Measurements from ENCODE around the gene CCDC142.
"Not testable (repeated sequence)": the region's sequence is repeated elsewhere in the genome, so short reads cannot be mapped to it uniquely, and the experiment has no call there.

CCDC142 gene

GRCh38 chr2:74444498-74445318, 38.1 kb downstream of the CCDC142 start:
- TF ChIP-seq CTCF (IDR thresholded peaks at IDR 0.05; ENCODE audit: control extremely low read depth, extremely low read depth, low read depth, missing control alignments): no peak
- POLR2A ChIA-PET: no interaction called here
- CTCF ChIA-PET: interaction anchor here (0.9 to 1.4 kb wide), 2 partner anchors 8 to 38 kb away, joined by 3 read pairs; partner anchors contain the start of genes CCDC142 and TTC31
- DNase-seq (ENCODE audit: extremely low spot score): no peak

DNA sequence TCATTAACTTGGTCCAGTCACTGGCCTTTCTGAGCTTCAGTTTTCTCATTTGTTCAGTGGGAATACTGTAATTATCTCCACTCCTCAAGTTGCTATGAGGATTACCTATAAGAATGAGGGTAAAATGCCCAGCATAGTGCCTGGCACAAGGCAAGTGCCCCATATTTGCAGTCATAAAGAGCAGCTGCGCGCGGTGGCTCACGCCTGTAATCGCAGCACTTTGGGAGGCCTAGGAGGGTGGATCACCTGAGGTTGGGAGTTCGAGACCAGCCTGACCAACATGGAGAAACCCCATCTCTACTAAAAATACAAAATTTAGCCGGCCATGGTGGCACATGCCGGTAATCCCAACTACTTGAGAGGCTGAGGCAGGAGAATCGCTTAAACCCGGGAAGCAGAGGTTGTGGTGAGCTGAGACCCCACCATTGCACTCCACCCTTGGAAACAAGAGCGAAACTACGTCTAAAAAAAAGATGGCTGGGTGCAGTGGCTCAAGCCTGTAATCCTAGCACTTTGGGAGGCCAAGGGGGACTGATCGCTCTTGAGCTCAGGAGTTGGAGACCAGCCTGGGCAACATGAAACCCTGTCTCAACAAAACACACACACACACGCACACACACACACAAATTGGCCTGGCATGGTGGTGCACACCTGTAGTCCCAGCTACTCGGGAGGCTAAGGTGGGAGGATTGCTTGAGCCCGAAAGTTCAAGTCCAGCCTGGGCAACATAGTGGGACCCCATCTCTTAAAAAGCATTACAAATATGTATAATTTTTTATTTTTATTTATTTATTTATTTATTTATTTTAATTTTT, 40.1 kb downstream of the CCDC142 start:
- ChIA-PET POLR2A (interaction anchor here (1.1 kb wide), 1 partner anchor 15 kb away, joined by 3 read pairs; the partner anchor contains the start of gene WBP1), CTCF (interaction anchor here (1.2 to 1.8 kb wide), 2 partner anchors 10 to 12 kb away, joined by 5 to 7 read pairs; partner anchors contain the start of gene INO80B)
- DNase-seq (ENCODE audit: extremely low spot score): not testable (repeated sequence)

GRCh38 chr2:74441690-74442482, 40.9 kb downstream of the CCDC142 start, which contains the start of gene RTKN:
RTKN (minus strand) TSS chr2:74441937; CDS start chr2:74441816, 121 bp downstream.
- ChIA-PET POLR2A (interaction anchor here (1.1 kb wide), 1 partner anchor 16 kb away, joined by 3 read pairs; the partner anchor contains the start of gene WBP1), CTCF (interaction anchor here (1.4 to 2.5 kb wide), 3 partner anchors 13 to 295 kb away, joined by 3 to 16 read pairs (median 7); partner anchors contain the start of gene INO80B)
- DNase-seq (ENCODE audit: extremely low spot score): peak; percentile 66
- TF ChIP-seq CTCF (IDR thresholded peaks at IDR 0.05; ENCODE audit: control extremely low read depth, extremely low read depth, low read depth, missing control alignments): no peak

DNA sequence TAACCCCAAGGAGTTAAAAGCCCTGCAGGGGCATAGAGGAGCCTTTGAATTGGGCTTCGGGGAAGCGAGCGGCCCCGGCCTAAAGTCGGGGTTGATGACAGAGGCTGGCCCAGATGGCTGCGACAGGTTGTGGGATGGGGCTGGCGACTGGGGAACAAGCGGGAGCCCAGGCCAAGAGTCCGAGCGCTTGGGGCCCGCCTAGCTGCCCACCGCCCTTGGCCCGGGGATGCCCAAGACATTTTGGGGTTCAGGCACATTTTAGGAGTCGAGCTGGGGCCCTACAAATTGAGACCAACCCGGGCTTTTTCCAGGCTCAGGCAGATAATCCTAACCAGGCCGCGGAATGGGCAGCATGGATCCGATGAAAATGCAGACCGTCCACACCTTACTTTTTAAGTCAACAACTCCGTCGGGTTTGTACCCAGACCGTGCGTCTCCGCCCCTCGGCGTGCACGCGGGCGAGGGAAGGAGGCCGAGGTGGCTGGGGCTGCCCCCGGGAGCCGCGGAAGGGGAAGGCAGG, 41.6 kb downstream of the CCDC142 start:
- ChIA-PET POLR2A (interaction anchor here (1.0 to 1.4 kb wide), 3 partner anchors 9 to 17 kb away, joined by 3 to 7 read pairs (median 6); partner anchors contain the start of genes INO80B and WBP1), CTCF (interaction anchor here (1.4 to 2.5 kb wide), 4 partner anchors 12 to 294 kb away, joined by 3 to 16 read pairs (median 6); partner anchors contain the start of gene INO80B)
- DNase-seq (ENCODE audit: extremely low spot score): no peak
- TF ChIP-seq CTCF (IDR thresholded peaks at IDR 0.05; ENCODE audit: control extremely low read depth, extremely low read depth, low read depth, missing control alignments): no peak

GRCh38 chr2:74440378-74441169, 42.2 kb downstream of the CCDC142 start:
- peak; percentile 97 for DNase-seq (ENCODE audit: extremely low spot score)
- ChIA-PET POLR2A (interaction anchor here (1.0 to 1.4 kb wide), 3 partner anchors 10 to 18 kb away, joined by 3 to 7 read pairs (median 6); partner anchors contain the start of genes INO80B and WBP1), CTCF (interaction anchor here (0.7 to 2.5 kb wide), 10 partner anchors 12 to 616 kb away, joined by 3 to 16 read pairs (median 4); partner anchors contain the start of gene INO80B)
- peak; percentile 32 for TF ChIP-seq CTCF (IDR thresholded peaks at IDR 0.05; ENCODE audit: control extremely low read depth, extremely low read depth, low read depth, missing control alignments)

Data from GM10248 (cell line).